Loucy (cell line): ENCODE measurements around the gene RCC1.
"Not testable (repeated sequence)": the region's sequence is repeated elsewhere in the genome, so short reads cannot be mapped to it uniquely, and the experiment has no call there.

Experiments used
- H2AFZ ChIP-seq: fragments of 200-600 bp; sonication (generic); 2 replicates; pipeline ENCODE4 v1.6.0; 2016; ENCODE audit warnings: antibody characterized with exemption, mild to moderate bottlenecking, low read length, moderate library complexity
- H3F3A ChIP-seq: fragments of 200-600 bp; 2 replicates; pipeline ENCODE4 v1.6.0; 2016; ENCODE audit warnings: antibody characterized with exemption, low read depth, mild to moderate bottlenecking
- H3K27me3 ChIP-seq: fragments of 200-600 bp; sonication (generic); 2 replicates; pipeline ENCODE4 v1.6.1; 2014; ENCODE audit warnings: low read length, mild to moderate bottlenecking; ENCODE audit not compliant: insufficient read depth, poor library complexity, severe bottlenecking
- H3K36me3 ChIP-seq: fragments of 200-600 bp; sonication (generic); 2 replicates; pipeline ENCODE4 v1.6.1; 2016; ENCODE audit warnings: low read length; ENCODE audit not compliant: insufficient read depth
- H3K4me1 ChIP-seq: fragments of 200-600 bp; sonication (generic); 2 replicates; pipeline ENCODE4 v1.5.1; 2014; ENCODE audit warnings: low read length, mild to moderate bottlenecking; ENCODE audit not compliant: insufficient read depth, poor library complexity, severe bottlenecking
- H3K4me2 ChIP-seq: fragments of 200-600 bp; sonication (generic); 2 replicates; pipeline ENCODE4 v1.6.0; 2014; ENCODE audit warnings: antibody characterized with exemption, low read length, low read depth, mild to moderate bottlenecking; ENCODE audit not compliant: poor library complexity, severe bottlenecking
- H3K4me3 ChIP-seq: fragments of 200-600 bp; sonication (generic); 2 replicates; pipeline ENCODE4 v1.5.1; 2014; ENCODE audit warnings: low read length, mild to moderate bottlenecking, mixed read lengths; ENCODE audit not compliant: poor library complexity, severe bottlenecking
- H3K79me2 ChIP-seq: fragments of 200-600 bp; sonication (generic); 2 replicates; pipeline ENCODE4 v1.6.1; 2014; ENCODE audit warnings: low read length; ENCODE audit not compliant: insufficient read depth
- H3K9ac ChIP-seq: fragments of 200-600 bp; sonication (generic); 2 replicates; pipeline ENCODE4 v1.6.0; 2014; ENCODE audit warnings: mild to moderate bottlenecking, low read depth, low read length, moderate library complexity; ENCODE audit not compliant: poor library complexity, severe bottlenecking
- H3K9me2 ChIP-seq: fragments of 200-600 bp; sonication (generic); replicated peaks from 2 replicates; pipeline ENCODE4 v1.6.1; 2016; ENCODE audit warnings: low read depth, low read length, mixed read lengths
- H3K9me3 ChIP-seq: fragments of 200-600 bp; sonication (generic); 2 replicates; pipeline ENCODE4 v1.6.1; 2014; ENCODE audit warnings: mild to moderate bottlenecking, antibody characterized with exemption, low read length, low read depth; ENCODE audit not compliant: insufficient read depth
- H4K20me1 ChIP-seq: fragments of 200-600 bp; sonication (generic); 2 replicates; pipeline ENCODE4 v1.6.0; 2014; ENCODE audit warnings: antibody characterized with exemption, low read length, mild to moderate bottlenecking; ENCODE audit not compliant: insufficient read depth, poor library complexity, severe bottlenecking
- EZH2phosphoT487 ChIP-seq: fragments of 200-600 bp; IDR thresholded peaks from 2 replicates; pipeline ENCODE4 v1.6.1; 2018; ENCODE audit warnings: antibody characterized with exemption, mild to moderate bottlenecking, moderate library complexity, borderline replicate concordance
- TF ChIP-seq, protein P1 (sequence below): fragments of 200-600 bp; sonication (generic); conservative IDR thresholded peaks from 2 replicates; pipeline ENCODE4 v1.5.1; 2014; ENCODE audit warnings: mild to moderate bottlenecking, antibody characterized with exemption, low read length

Gene RCC1

DNA sequence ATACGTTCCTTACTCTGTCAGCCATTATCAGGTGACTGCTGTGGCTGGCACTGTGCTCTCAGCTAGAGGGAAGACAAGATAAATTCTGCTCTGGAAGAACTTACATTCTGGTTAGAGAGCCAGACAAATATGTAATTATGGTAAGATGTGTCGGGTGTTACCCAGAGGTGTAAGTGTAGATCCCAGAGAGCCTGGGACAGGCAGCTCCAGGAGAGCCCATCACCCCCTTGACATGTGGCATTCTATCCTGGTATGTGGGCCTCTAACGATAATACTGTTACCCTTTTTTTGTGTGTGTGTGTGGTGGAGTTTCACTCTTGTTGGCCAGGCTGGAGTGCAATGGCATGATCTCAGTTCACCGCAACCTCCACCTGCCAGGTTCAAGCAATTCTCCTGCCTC, 66.1 kb downstream of the RCC1 start:
- no peaks in the 10 kb centered on the region for H3K9me2 ChIP-seq
- no peaks in the 10 kb centered on the region for H3K4me1 ChIP-seq
- no peak overlapping the region for H3K4me3 ChIP-seq
- H3K79me2 ChIP-seq: no peaks in the 10 kb centered on the region
- no peak for TF ChIP-seq EZH2phosphoT487
- TF ChIP-seq, protein P1, sequence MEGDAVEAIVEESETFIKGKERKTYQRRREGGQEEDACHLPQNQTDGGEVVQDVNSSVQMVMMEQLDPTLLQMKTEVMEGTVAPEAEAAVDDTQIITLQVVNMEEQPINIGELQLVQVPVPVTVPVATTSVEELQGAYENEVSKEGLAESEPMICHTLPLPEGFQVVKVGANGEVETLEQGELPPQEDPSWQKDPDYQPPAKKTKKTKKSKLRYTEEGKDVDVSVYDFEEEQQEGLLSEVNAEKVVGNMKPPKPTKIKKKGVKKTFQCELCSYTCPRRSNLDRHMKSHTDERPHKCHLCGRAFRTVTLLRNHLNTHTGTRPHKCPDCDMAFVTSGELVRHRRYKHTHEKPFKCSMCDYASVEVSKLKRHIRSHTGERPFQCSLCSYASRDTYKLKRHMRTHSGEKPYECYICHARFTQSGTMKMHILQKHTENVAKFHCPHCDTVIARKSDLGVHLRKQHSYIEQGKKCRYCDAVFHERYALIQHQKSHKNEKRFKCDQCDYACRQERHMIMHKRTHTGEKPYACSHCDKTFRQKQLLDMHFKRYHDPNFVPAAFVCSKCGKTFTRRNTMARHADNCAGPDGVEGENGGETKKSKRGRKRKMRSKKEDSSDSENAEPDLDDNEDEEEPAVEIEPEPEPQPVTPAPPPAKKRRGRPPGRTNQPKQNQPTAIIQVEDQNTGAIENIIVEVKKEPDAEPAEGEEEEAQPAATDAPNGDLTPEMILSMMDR: no peak
- H3K9ac ChIP-seq: no peak overlapping the region
- peaks cover 3% of the 10 kb centered on the region; the same call in 1 of the 2 replicates for H3F3A ChIP-seq
- no peaks in the 10 kb centered on the region for H3K9me3 ChIP-seq
- H2AFZ ChIP-seq: no peak overlapping the region
- H3K36me3 ChIP-seq: peaks cover 28% of the 10 kb centered on the region; the same call in 1 of the 2 replicates
- no peak overlapping the region for H3K4me2 ChIP-seq
- H4K20me1 ChIP-seq: no peaks in the 10 kb centered on the region
- H3K27me3 ChIP-seq: no peaks in the 10 kb centered on the region

DNA sequence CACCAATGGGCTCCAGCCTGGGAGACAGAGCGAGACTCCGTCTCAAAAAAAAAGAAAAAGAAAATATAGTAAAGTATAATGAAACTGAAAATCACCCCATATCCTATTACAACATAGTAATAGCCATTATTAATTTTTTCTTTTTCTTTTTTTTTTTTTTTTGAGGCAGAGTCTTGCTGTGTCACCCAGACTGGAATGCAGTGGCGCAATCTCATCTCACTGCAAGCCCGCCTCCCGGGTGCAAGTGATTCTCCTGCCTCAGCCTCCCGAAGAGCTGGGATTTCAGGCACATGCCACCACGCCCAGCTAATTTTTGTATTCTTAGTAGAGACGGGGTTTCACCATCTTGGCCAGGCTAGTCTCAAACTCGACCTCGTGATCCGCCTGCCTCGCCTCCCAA, 67.0 kb downstream of the RCC1 start:
- H3F3A ChIP-seq, H3K9me2 ChIP-seq, H2AFZ ChIP-seq, H3K9me3 ChIP-seq, H3K4me3 ChIP-seq, H3K27me3 ChIP-seq, H3K4me1 ChIP-seq, H3K79me2 ChIP-seq, H3K9ac ChIP-seq, H4K20me1 ChIP-seq, H3K4me2 ChIP-seq: not testable (repeated sequence)
- H3K36me3 ChIP-seq: peaks cover 28% of the 10 kb centered on the region; the same call in 1 of the 2 replicates

DNA sequence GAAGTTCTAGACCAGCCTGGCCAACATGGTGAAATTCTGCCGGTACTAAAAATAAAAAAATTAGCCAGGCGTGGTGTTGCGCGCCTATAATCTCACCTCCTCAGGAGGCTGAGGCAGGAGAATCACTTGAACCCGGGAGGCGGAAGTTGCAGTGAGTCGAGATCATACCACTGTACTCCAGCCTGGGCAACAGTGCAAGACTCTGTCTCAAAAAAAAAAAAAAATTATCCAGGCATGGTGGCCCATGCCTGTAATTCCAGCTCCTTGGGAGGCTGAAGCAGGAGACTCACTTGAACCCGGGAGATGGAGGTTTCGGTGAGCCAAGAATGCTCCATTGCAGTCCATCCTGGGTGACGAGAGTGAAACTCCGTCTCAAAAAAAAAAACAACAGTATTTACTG, 67.7 kb downstream of the RCC1 start:
- no peak for TF ChIP-seq EZH2phosphoT487
- TF ChIP-seq, protein P1: no peak
- H3F3A ChIP-seq: peaks cover 10% of the 10 kb centered on the region; the same call in 1 of the 2 replicates
- no peak overlapping the region for H3K9ac ChIP-seq
- H3K27me3 ChIP-seq: no peaks in the 10 kb centered on the region
- H3K4me2 ChIP-seq: no peak overlapping the region
- H3K36me3 ChIP-seq: peaks cover 28% of the 10 kb centered on the region; the same call in 1 of the 2 replicates
- H2AFZ ChIP-seq: no peak overlapping the region
- H3K79me2 ChIP-seq: peaks cover 14% of the 10 kb centered on the region
- no peaks in the 10 kb centered on the region for H3K9me3 ChIP-seq
- peaks cover 3% of the 10 kb centered on the region for H3K4me1 ChIP-seq
- no peaks in the 10 kb centered on the region for H3K9me2 ChIP-seq
- H4K20me1 ChIP-seq: peaks cover 13% of the 10 kb centered on the region
- H3K4me3 ChIP-seq: no peak overlapping the region

DNA sequence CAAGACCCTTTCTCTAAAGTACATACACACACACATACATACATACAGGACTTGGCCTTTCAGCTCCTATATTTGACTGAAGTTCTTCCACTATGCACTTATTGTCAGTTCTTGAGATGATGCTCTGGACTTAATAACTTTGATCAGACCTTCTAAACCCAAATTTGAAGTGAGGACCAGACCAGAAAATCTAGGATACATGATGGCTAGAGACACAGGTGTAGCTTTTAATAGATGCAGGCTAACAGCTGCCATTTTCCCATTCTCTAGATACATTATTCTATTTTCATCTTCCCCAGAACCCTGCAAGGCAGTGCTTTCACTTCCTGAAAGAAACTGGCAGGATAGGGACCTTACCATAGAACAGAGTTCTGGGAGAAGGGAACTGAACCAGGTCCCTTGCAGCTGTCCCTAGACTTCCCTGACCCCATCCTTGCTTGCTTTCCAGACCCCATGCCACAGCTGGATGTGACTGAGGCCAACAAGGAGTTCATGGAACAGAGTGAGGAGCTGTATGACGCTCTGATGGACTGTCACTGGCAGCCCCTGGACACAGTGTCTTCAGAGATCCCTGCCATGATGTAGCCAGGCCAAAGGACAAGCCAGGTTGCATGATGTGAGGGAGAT, 71.3 kb downstream of the RCC1 start:
- H4K20me1 ChIP-seq: peaks cover 43% of the 10 kb centered on the region
- TF ChIP-seq EZH2phosphoT487: no peak
- TF ChIP-seq, protein P1: no peak
- no peak overlapping the region for H3K4me3 ChIP-seq
- peaks cover 22% of the 10 kb centered on the region for H3K4me1 ChIP-seq
- peaks cover 47% of the 10 kb centered on the region for H3K79me2 ChIP-seq
- H3F3A ChIP-seq: peaks cover 10% of the 10 kb centered on the region; the same call in 1 of the 2 replicates
- H3K27me3 ChIP-seq: peaks cover 4% of the 10 kb centered on the region
- H3K9me2 ChIP-seq: no peaks in the 10 kb centered on the region
- no peak overlapping the region for H2AFZ ChIP-seq
- peak overlapping the region; percentile 12 for H3K4me2 ChIP-seq
- peaks cover 35% of the 10 kb centered on the region for H3K36me3 ChIP-seq
- no peaks in the 10 kb centered on the region for H3K9me3 ChIP-seq
- H3K9ac ChIP-seq: no peak overlapping the region
